Immature natural killer cell (primary cell): ENCODE measurements around the gene RREB1. TPM values are rescaled to one million over a fixed set of nuclear protein-coding genes. Genes with fewer than 3 reads are reported as not detected.

Experiments
- DNase-seq, 3 donors: peaks; one replicate each; pipeline ENCODE4 v3.0.0; 2022; ENCODE audit warnings: mixed read lengths in 1 of 3
- H3K27ac Mint-ChIP-seq, 6 donors: one replicate each; pipeline ENCODE4 v1.8.0; 2020; ENCODE audit warnings: mixed read lengths in 6 of 6, mild to moderate bottlenecking in 5 of 6, inconsistent platforms in 4 of 6, moderate library complexity in 3 of 6
- H3K27me3 Mint-ChIP-seq, 3 donors: one replicate each; pipeline ENCODE4 v1.8.0; 2020 to 2021; ENCODE audit warnings: low read depth in 3 of 3, mild to moderate bottlenecking in 3 of 3, mixed read lengths in 3 of 3, moderate library complexity in 3 of 3, inconsistent platforms in 1 of 3
- H3K36me3 Mint-ChIP-seq, 3 donors: one replicate each; pipeline ENCODE4 v1.8.0; 2020; ENCODE audit warnings: mixed read lengths in 3 of 3, inconsistent platforms in 2 of 3, mild to moderate bottlenecking in 2 of 3
- H3K4me1 Mint-ChIP-seq, 2 donors: one replicate each; pipeline ENCODE4 v1.8.0; 2020; ENCODE audit warnings: inconsistent platforms in 2 of 2, mild to moderate bottlenecking in 2 of 2, mixed read lengths in 2 of 2, moderate library complexity in 1 of 2
- H3K4me3 Mint-ChIP-seq, 5 donors: one replicate each; pipeline ENCODE4 v1.8.0; 2020; ENCODE audit warnings: mild to moderate bottlenecking in 5 of 5, mixed read lengths in 5 of 5, inconsistent platforms in 3 of 5, moderate library complexity in 3 of 5
- H3K9me3 Mint-ChIP-seq, 6 donors: one replicate each; pipeline ENCODE4 v1.8.0; 2020; ENCODE audit warnings: mild to moderate bottlenecking in 6 of 6, mixed read lengths in 6 of 6, inconsistent platforms in 4 of 6, moderate library complexity in 3 of 6
- polyA plus RNA-seq, 3 donors: library from polyadenylated mRNA; unstranded; fragments of 300-500 nt; fragmentation: Illumina TruSeq; gene quantifications; one replicate each; pipeline ENCODE4 v1.2.3, GENCODE V29; 2021

Gene RREB1
- polyA plus RNA-seq, 3 donors from 2014 or later, result 0.17 to 4.5 (median 3.3) TPM

- DNase-seq, result no peak
- Mint-ChIP-seq H3K36me3 (peaks cover 12 to 27% (median 27%) of the 10 kb centered on the region in 3 donors), H3K4me3 (no peak overlapping the region), H3K9me3 (no peaks in the 10 kb centered on the region), H3K27ac (peak overlapping the region in 1 of 6 donors; percentile 34), H3K4me1 (peaks cover 19 to 21% of the 10 kb centered on the region in 2 donors), H3K27me3 (peaks cover 0 to 4% (median 0%) of the 10 kb centered on the region in 3 donors)
These were observed 128.8 kb downstream of the RREB1 start for GRCh38 chr6:7236306-7237209.

- no peak overlapping the region for H3K4me3 Mint-ChIP-seq
- DNase-seq, result no peak
- H3K27me3 Mint-ChIP-seq, result peaks cover 0 to 4% (median 0%) of the 10 kb centered on the region in 3 donors
- H3K27ac Mint-ChIP-seq, result no peak overlapping the region
- H3K36me3 Mint-ChIP-seq, result peaks cover 4 to 19% (median 18%) of the 10 kb centered on the region in 3 donors
- no peaks in the 10 kb centered on the region for H3K9me3 Mint-ChIP-seq
- peaks cover 14 to 18% of the 10 kb centered on the region in 2 donors for H3K4me1 Mint-ChIP-seq
These were observed 130.0 kb downstream of the RREB1 start for GRCh38 chr6:7237653-7238188.

GRCh38 chr6:7238526-7238899, 130.8 kb downstream of the RREB1 start:
- Mint-ChIP-seq H3K4me3 (no peak overlapping the region), H3K4me1 (peaks cover 18 to 21% of the 10 kb centered on the region in 2 donors), H3K27me3 (peaks cover 0 to 4% (median 0%) of the 10 kb centered on the region in 3 donors), H3K9me3 (no peaks in the 10 kb centered on the region), H3K36me3 (peaks cover 4 to 19% (median 17%) of the 10 kb centered on the region in 3 donors), H3K27ac (peak overlapping the region in 1 of 6 donors; percentile 13)
- DNase-seq, result no peak

- Mint-ChIP-seq H3K27me3 (peaks cover 0 to 4% (median 0%) of the 10 kb centered on the region in 3 donors), H3K9me3 (no peaks in the 10 kb centered on the region), H3K4me3 (no peak overlapping the region), H3K4me1 (peaks cover 16 to 18% of the 10 kb centered on the region in 2 donors), H3K27ac (peak overlapping the region in 2 of 6 donors; percentile 11 to 13), H3K36me3 (peaks cover 4 to 19% (median 15%) of the 10 kb centered on the region in 3 donors)
- DNase-seq, result peak; percentile 18 to 34 (median 32)
These were observed 131.3 kb downstream of the RREB1 start for GRCh38 chr6:7238900-7239589.

GRCh38 chr6:7239590-7239948, 131.8 kb downstream of the RREB1 start:
- H3K4me1 Mint-ChIP-seq, result peaks cover 10 to 13% of the 10 kb centered on the region in 2 donors
- no peak overlapping the region for H3K4me3 Mint-ChIP-seq
- H3K36me3 Mint-ChIP-seq, result peaks cover 4 to 15% (median 11%) of the 10 kb centered on the region in 3 donors
- H3K9me3 Mint-ChIP-seq, result no peaks in the 10 kb centered on the region
- peaks cover 0 to 4% (median 0%) of the 10 kb centered on the region in 3 donors for H3K27me3 Mint-ChIP-seq
- peak overlapping the region in 1 of 6 donors; percentile 11 for H3K27ac Mint-ChIP-seq
- DNase-seq, result no peak

- Mint-ChIP-seq H3K27ac (no peak overlapping the region), H3K27me3 (peaks cover 0 to 4% (median 0%) of the 10 kb centered on the region in 3 donors), H3K36me3 (peaks cover 4 to 14% (median 8%) of the 10 kb centered on the region in 3 donors), H3K4me1 (peaks cover 10 to 11% of the 10 kb centered on the region in 2 donors), H3K9me3 (no peaks in the 10 kb centered on the region), H3K4me3 (no peak overlapping the region)
- no peak for DNase-seq
These were observed 132.6 kb downstream of the RREB1 start for GRCh38 chr6:7240351-7240750.

- peaks cover 0 to 4% (median 0%) of the 10 kb centered on the region in 3 donors for H3K27me3 Mint-ChIP-seq
- peak overlapping the region in 1 of 6 donors; percentile 17 for H3K27ac Mint-ChIP-seq
- H3K4me3 Mint-ChIP-seq, result no peak overlapping the region
- no peaks in the 10 kb centered on the region for H3K9me3 Mint-ChIP-seq
- DNase-seq, result no peak
- H3K4me1 Mint-ChIP-seq, result peaks cover 8 to 10% of the 10 kb centered on the region in 2 donors
- H3K36me3 Mint-ChIP-seq, result peaks cover 4 to 7% (median 5%) of the 10 kb centered on the region in 3 donors
These were observed 133.4 kb downstream of the RREB1 start for GRCh38 chr6:7241160-7241559.

GRCh38 chr6:7241709-7242645, 134.2 kb downstream of the RREB1 start:
- peaks cover 4 to 7% (median 5%) of the 10 kb centered on the region in 3 donors for H3K36me3 Mint-ChIP-seq
- H3K27me3 Mint-ChIP-seq, result peaks cover 0 to 4% (median 0%) of the 10 kb centered on the region in 3 donors
- H3K4me3 Mint-ChIP-seq, result no peak overlapping the region
- DNase-seq, result no peak
- H3K4me1 Mint-ChIP-seq, result peaks cover 8 to 10% of the 10 kb centered on the region in 2 donors
- no peaks in the 10 kb centered on the region for H3K9me3 Mint-ChIP-seq
- peak overlapping the region in 3 of 6 donors; percentile 6 to 62 (median 26) for H3K27ac Mint-ChIP-seq

GRCh38 chr6:7242835-7243178, 135.0 kb downstream of the RREB1 start:
- Mint-ChIP-seq H3K27ac (peak overlapping the region in 2 of 6 donors; percentile 55 to 67), H3K36me3 (peaks cover 4 to 8% (median 7%) of the 10 kb centered on the region in 3 donors), H3K4me3 (no peak overlapping the region), H3K4me1 (peaks cover 8 to 10% of the 10 kb centered on the region in 2 donors), H3K9me3 (no peaks in the 10 kb centered on the region), H3K27me3 (peaks cover 0 to 4% (median 0%) of the 10 kb centered on the region in 3 donors)
- no peak for DNase-seq

GRCh38 chr6:7243179-7243981, 135.6 kb downstream of the RREB1 start:
- H3K4me1 Mint-ChIP-seq, result peaks cover 8 to 10% of the 10 kb centered on the region in 2 donors
- peak; percentile 53 to 59 (median 57) for DNase-seq
- peaks cover 4 to 9% (median 9%) of the 10 kb centered on the region in 3 donors for H3K36me3 Mint-ChIP-seq
- peaks cover 0 to 4% (median 0%) of the 10 kb centered on the region in 3 donors for H3K27me3 Mint-ChIP-seq
- H3K27ac Mint-ChIP-seq, result peak overlapping the region in 4 of 6 donors; percentile 42 to 68 (median 60)
- no peaks in the 10 kb centered on the region for H3K9me3 Mint-ChIP-seq
- no peak overlapping the region for H3K4me3 Mint-ChIP-seq

- Mint-ChIP-seq H3K27ac (no peak overlapping the region), H3K36me3 (peaks cover 4 to 19% (median 14%) of the 10 kb centered on the region in 3 donors)
These were observed 138.1 kb downstream of the RREB1 start for GRCh38 chr6:7245668-7246393.

More at GRCh38 chr6:7245668-7246393, 138.1 kb downstream of the RREB1 start:
- Mint-ChIP-seq H3K4me1 (peaks cover 6 to 10% of the 10 kb centered on the region in 2 donors), H3K9me3 (peaks cover 0 to 2% (median 0%) of the 10 kb centered on the region in 6 donors), H3K27me3 (peaks cover 0 to 2% (median 0%) of the 10 kb centered on the region in 3 donors), H3K4me3 (no peak overlapping the region)
- DNase-seq, result no peak
